ENCODE results near the gene FAM161B. TPM values are rescaled to one million over a fixed set of nuclear protein-coding genes. Genes with fewer than 3 reads are reported as not detected.

Gene FAM161B
- total RNA-seq, 1 experiment from 2014 or later, result 2.8 TPM

DNA sequence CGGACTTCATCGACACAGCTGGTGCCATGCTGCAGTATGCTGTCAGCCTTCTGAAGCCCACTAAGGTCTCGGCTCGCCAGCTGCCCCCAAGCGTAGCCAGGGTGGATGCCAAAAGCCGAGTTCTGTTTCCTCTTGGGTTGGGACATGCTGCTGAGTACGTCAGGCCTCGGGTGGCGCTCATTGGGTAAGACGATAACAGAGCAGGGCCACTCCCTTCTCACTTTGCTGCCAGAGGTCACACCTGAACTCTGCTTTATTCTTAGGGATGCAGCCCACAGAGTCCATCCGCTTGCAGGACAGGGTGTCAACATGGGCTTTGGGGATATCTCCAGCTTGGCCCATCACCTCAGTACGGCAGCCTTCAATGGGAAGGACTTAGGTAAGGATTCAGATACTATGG is 11.3 kb upstream of the FAM161B start:
- Histone ChIP-seq H3K9ac (ENCODE audit: low read length) (no peak overlapping the region), H3F3A (ENCODE audit: low read length, unreplicated experiment) (no peaks in the 10 kb centered on the region), H3K27me3 (ENCODE audit: low read length) (no peaks in the 10 kb centered on the region), H3K36me3 (ENCODE audit: low read depth, low read length) (peaks cover 49% of the 10 kb centered on the region), H3K4me3 (ENCODE audit: low read length) (no peak overlapping the region), H2AFZ (ENCODE audit: low read length) (no peak overlapping the region), H3K9me2 (replicated peaks; ENCODE audit: low read length) (no peaks in the 10 kb centered on the region), H3K79me2 (ENCODE audit: low read length) (no peaks in the 10 kb centered on the region), H3K4me1 (ENCODE audit: insufficient read depth, low read length) (no peaks in the 10 kb centered on the region), H3K27ac (ENCODE audit: low read length) (no peak overlapping the region), H4K20me1 (ENCODE audit: low read length) (no peaks in the 10 kb centered on the region), H3K9me3 (ENCODE audit: low read length) (no peaks in the 10 kb centered on the region), H3K4me2 (ENCODE audit: low read length) (no peak overlapping the region)
- DNase-seq (no peak), ATAC-seq (no peak)
- CTCF ChIA-PET, result no interaction called here
- BruUV-seq (replicated peaks), result no TSS peak
- POLR2A ChIA-PET (ENCODE audit: unreplicated experiment), result no interaction called here
- intact Hi-C loops (cut with micrococcal nuclease), result no loop called here
- no peak for TF ChIP-seq EZH2phosphoT487 (IDR thresholded peaks at IDR 0.05; ENCODE audit: borderline replicate concordance, low read length)
- TF ChIP-seq, protein P1, sequence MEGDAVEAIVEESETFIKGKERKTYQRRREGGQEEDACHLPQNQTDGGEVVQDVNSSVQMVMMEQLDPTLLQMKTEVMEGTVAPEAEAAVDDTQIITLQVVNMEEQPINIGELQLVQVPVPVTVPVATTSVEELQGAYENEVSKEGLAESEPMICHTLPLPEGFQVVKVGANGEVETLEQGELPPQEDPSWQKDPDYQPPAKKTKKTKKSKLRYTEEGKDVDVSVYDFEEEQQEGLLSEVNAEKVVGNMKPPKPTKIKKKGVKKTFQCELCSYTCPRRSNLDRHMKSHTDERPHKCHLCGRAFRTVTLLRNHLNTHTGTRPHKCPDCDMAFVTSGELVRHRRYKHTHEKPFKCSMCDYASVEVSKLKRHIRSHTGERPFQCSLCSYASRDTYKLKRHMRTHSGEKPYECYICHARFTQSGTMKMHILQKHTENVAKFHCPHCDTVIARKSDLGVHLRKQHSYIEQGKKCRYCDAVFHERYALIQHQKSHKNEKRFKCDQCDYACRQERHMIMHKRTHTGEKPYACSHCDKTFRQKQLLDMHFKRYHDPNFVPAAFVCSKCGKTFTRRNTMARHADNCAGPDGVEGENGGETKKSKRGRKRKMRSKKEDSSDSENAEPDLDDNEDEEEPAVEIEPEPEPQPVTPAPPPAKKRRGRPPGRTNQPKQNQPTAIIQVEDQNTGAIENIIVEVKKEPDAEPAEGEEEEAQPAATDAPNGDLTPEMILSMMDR (conservative IDR thresholded peaks at IDR 0.05; ENCODE audit: low read depth, low read length), result no peak
- no peak for TF ChIP-seq EZH2 (IDR thresholded peaks at IDR 0.05; ENCODE audit: low read length, unreplicated experiment)

DNA sequence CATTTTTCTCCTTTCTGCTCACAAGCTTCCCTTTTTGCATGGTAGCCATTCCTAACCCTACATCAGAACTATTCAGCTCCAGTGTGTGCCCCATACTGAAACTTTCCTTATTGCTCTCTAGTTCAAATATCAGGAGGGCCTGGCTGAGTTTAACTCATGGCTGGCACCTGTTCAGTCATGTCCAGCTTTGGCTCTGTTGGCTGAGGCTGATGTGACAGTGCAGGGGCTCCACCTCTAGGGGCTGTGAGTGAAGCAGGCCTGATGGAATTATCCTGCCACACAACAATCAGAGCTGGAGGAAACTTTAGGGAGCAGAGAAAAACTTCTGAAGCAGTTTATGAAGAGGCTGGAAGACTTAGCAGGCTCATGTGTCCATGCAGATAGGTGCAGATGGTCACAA is 8.7 kb upstream of the FAM161B start:
- Histone ChIP-seq H3K4me2 (ENCODE audit: low read length) (no peak overlapping the region), H3K9me2 (replicated peaks; ENCODE audit: low read length) (no peaks in the 10 kb centered on the region), H3K4me3 (ENCODE audit: low read length) (no peak overlapping the region), H2AFZ (ENCODE audit: low read length) (no peak overlapping the region), H3K9ac (ENCODE audit: low read length) (no peak overlapping the region), H3K27me3 (ENCODE audit: low read length) (no peaks in the 10 kb centered on the region), H3K4me1 (ENCODE audit: insufficient read depth, low read length) (no peaks in the 10 kb centered on the region), H3K79me2 (ENCODE audit: low read length) (no peaks in the 10 kb centered on the region), H3K27ac (ENCODE audit: low read length) (no peak overlapping the region), H3K9me3 (ENCODE audit: low read length) (no peaks in the 10 kb centered on the region), H3K36me3 (ENCODE audit: low read depth, low read length) (peaks cover 51% of the 10 kb centered on the region), H4K20me1 (ENCODE audit: low read length) (no peaks in the 10 kb centered on the region), H3F3A (ENCODE audit: low read length, unreplicated experiment) (no peaks in the 10 kb centered on the region)
- intact Hi-C loops (cut with micrococcal nuclease), result no loop called here
- ATAC-seq (no peak), DNase-seq (no peak)
- ChIA-PET POLR2A (ENCODE audit: unreplicated experiment) (no interaction called here), CTCF (no interaction called here)
- TF ChIP-seq EZH2 (IDR thresholded peaks at IDR 0.05; ENCODE audit: low read length, unreplicated experiment) (no peak), EZH2phosphoT487 (IDR thresholded peaks at IDR 0.05; ENCODE audit: borderline replicate concordance, low read length) (no peak)
- TF ChIP-seq, protein P1 (conservative IDR thresholded peaks at IDR 0.05; ENCODE audit: low read depth, low read length), result no peak
- no TSS peak for BruUV-seq (replicated peaks)

DNA sequence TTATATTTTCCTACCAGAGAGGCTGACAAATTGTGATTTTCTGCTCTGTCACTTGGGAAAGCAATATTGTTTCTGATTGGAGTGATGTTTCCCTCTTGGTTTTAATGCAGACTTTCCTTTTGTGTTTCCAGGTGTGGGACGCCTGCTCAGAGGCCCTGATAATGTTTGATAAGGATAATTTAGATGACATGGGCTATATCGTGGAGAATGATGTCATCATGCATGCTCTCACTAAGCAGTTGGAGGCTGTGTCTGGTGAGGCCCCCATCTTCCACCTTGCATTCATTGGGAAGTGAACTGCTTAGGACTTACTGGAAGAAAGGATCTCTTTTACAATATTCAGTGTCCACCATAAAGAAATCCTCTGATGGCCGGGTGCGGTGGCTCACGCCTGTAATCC is 5.8 kb upstream of the FAM161B start:
- H4K20me1 ChIP-seq (ENCODE audit: low read length), result no peaks in the 10 kb centered on the region
- H3K9ac ChIP-seq (ENCODE audit: low read length), result no peak overlapping the region
- H3F3A ChIP-seq (ENCODE audit: low read length, unreplicated experiment), result no peaks in the 10 kb centered on the region
- H3K4me3 ChIP-seq (ENCODE audit: low read length), result no peak overlapping the region
- H3K27me3 ChIP-seq (ENCODE audit: low read length), result no peaks in the 10 kb centered on the region
- no TSS peak for BruUV-seq (replicated peaks)
- no peaks in the 10 kb centered on the region for H3K9me3 ChIP-seq (ENCODE audit: low read length)
- no peak overlapping the region for H3K4me2 ChIP-seq (ENCODE audit: low read length)
- TF ChIP-seq, protein P1 (conservative IDR thresholded peaks at IDR 0.05; ENCODE audit: low read depth, low read length), result no peak
- TF ChIP-seq EZH2 (IDR thresholded peaks at IDR 0.05; ENCODE audit: low read length, unreplicated experiment), result no peak
- TF ChIP-seq EZH2phosphoT487 (IDR thresholded peaks at IDR 0.05; ENCODE audit: borderline replicate concordance, low read length), result no peak
- no peak overlapping the region for H2AFZ ChIP-seq (ENCODE audit: low read length)
- ChIA-PET CTCF (no interaction called here), POLR2A (ENCODE audit: unreplicated experiment) (interaction anchor here (0.7 kb wide), 1 partner anchor 196 kb away, joined by 3 read pairs; a partner anchor contains a TSS)
- no peaks in the 10 kb centered on the region for H3K9me2 ChIP-seq (replicated peaks; ENCODE audit: low read length)
- DNase-seq (no peak), ATAC-seq (no peak)
- intact Hi-C loops (cut with micrococcal nuclease), result no loop called here
- H3K27ac ChIP-seq (ENCODE audit: low read length), result no peak overlapping the region
- H3K36me3 ChIP-seq (ENCODE audit: low read depth, low read length), result peaks cover 39% of the 10 kb centered on the region
- no peaks in the 10 kb centered on the region for H3K4me1 ChIP-seq (ENCODE audit: insufficient read depth, low read length)
- H3K79me2 ChIP-seq (ENCODE audit: low read length), result peaks cover 16% of the 10 kb centered on the region
